OCI-LY7 (cell line): ENCODE data around the gene FAM118B. TPM values are rescaled to one million over a fixed set of nuclear protein-coding genes. Genes with fewer than 3 reads are reported as not detected.

Source experiments
- BruUV-seq: library from RNA; stranded (reverse); fragments of 400-500 nt; replicated peaks from 2 replicates; lab custom pipeline; 2021; lab: Mats Ljungman, UMichigan
- CTCF ChIA-PET: fragments of 300-600 bp; sonication (Branson Sonifier 250); formaldehyde crosslinking; loops from one replicate; lab custom pipeline; 2022; ENCODE audit warnings: antibody characterized with exemption; ENCODE audit not compliant: unreplicated experiment; lab: Charles Lee
- POLR2A ChIA-PET: fragments of 300-600 bp; sonication (Branson Sonifier 250); formaldehyde crosslinking; loops from one replicate; lab custom pipeline; 2022; ENCODE audit warnings: antibody characterized with exemption; lab: Charles Lee
- DNase-seq: peaks from one replicate; pipeline ENCODE4 v3.0.0-alpha.2; 2015; ENCODE audit warnings: low spot score
- H2AFZ ChIP-seq: fragments of 200-600 bp; sonication (generic), shearing (Covaris generic); 2 replicates; pipeline ENCODE4 v1.6.1; 2014; ENCODE audit warnings: mild to moderate bottlenecking, antibody characterized with exemption, low read length, moderate library complexity
- H3K27ac ChIP-seq: fragments of 200-600 bp; sonication (generic); 2 replicates; pipeline ENCODE4 v1.5.1; 2014; ENCODE audit warnings: mixed run types, low read depth, mild to moderate bottlenecking, moderate library complexity, low read length, inconsistent platforms; ENCODE audit not compliant: poor library complexity, severe bottlenecking
- H3K36me3 ChIP-seq: fragments of 200-600 bp; sonication (generic); 2 replicates; pipeline ENCODE4 v1.6.1; 2014; ENCODE audit warnings: mild to moderate bottlenecking, antibody characterized with exemption, low read length, moderate library complexity, mixed read lengths; ENCODE audit not compliant: insufficient read depth
- H3K4me1 ChIP-seq: fragments of 200-600 bp; sonication (generic); 2 replicates; pipeline ENCODE4 v1.5.1; 2014; ENCODE audit warnings: mild to moderate bottlenecking, low read length; ENCODE audit not compliant: insufficient read depth, poor library complexity, severe bottlenecking
- H3K4me2 ChIP-seq: fragments of 200-600 bp; sonication (generic); 2 replicates; pipeline ENCODE4 v1.6.1; 2014; ENCODE audit warnings: mild to moderate bottlenecking, low read length
- H3K4me3 ChIP-seq: fragments of 200-600 bp; sonication (generic); 2 replicates; pipeline ENCODE4 v1.5.1; 2014; ENCODE audit warnings: mild to moderate bottlenecking, low read depth, low read length; ENCODE audit not compliant: poor library complexity, severe bottlenecking
- H3K79me2 ChIP-seq: fragments of 200-600 bp; sonication (generic); 2 replicates; pipeline ENCODE4 v1.6.1; 2016; ENCODE audit warnings: low read depth, mild to moderate bottlenecking, low read length, moderate library complexity, mixed read lengths; ENCODE audit not compliant: insufficient read depth
- H3K9me2 ChIP-seq: fragments of 200-600 bp; sonication (generic); 2 replicates; pipeline ENCODE4 v1.6.1; 2016; ENCODE audit warnings: mild to moderate bottlenecking, low read length, mixed read lengths; ENCODE audit not compliant: insufficient read depth
- H3K9me3 ChIP-seq: fragments of 200-600 bp; sonication (generic); 2 replicates; pipeline ENCODE4 v1.6.1; 2014; ENCODE audit warnings: mild to moderate bottlenecking, mixed run types, low read length, mixed read lengths
- H4K20me1 ChIP-seq: fragments of 200-600 bp; sonication (generic); 2 replicates; pipeline ENCODE4 v1.6.1; 2014; ENCODE audit warnings: mild to moderate bottlenecking, antibody characterized with exemption, low read length, moderate library complexity, mixed read lengths; ENCODE audit not compliant: insufficient read depth
- CTCF ChIP-seq: fragments of 200-600 bp; sonication (generic); conservative IDR thresholded peaks from 2 replicates; pipeline ENCODE4 v1.5.1; 2014; ENCODE audit warnings: mild to moderate bottlenecking, antibody characterized with exemption, low read length, moderate library complexity, mixed read lengths
- EZH2phosphoT487 ChIP-seq: fragments of 200-600 bp; sonication (generic); IDR thresholded peaks from 2 replicates; pipeline ENCODE4 v1.6.1; 2018; ENCODE audit warnings: low read depth, borderline replicate concordance, mild to moderate bottlenecking, mixed run types, antibody characterized with exemption, low read length, moderate library complexity, mixed read lengths
- intact Hi-C: fragments of 100-400 bp; cut with micrococcal nuclease; formaldehyde crosslinking; loops from one replicate; pipeline ENCODE4 v1.10.0; 2022; ENCODE audit not compliant: unreplicated experiment
- total RNA-seq, 2 experiments: library from RNA; depleted of rRNA in 1 of 2; stranded (reverse); fragments of >200 nt in 1 of 2; shearing (Covaris generic) in 1 of 2; gene quantifications; 2 replicates each; pipeline ENCODE4 v1.2.3, GENCODE V29; 2014 to 2022

FAM118B gene
- total RNA-seq, 2 experiments from 2014 or later, result 9.9 to 14.8 TPM

GRCh38 chr11:126229858-126230540 is 18.4 kb downstream of the FAM118B start:
- ChIA-PET CTCF (no interaction called here), POLR2A (interaction anchor here (1.1 kb wide), 1 partner anchor 11 kb away, joined by 3 read pairs; no protein-coding TSS in a partner anchor)
- Histone ChIP-seq H3K4me1 (no peaks in the 10 kb centered on the region), H3K27ac (no peak overlapping the region), H3K4me2 (no peak overlapping the region), H4K20me1 (no peaks in the 10 kb centered on the region), H3K4me3 (no peak overlapping the region), H3K79me2 (peaks cover 4% of the 10 kb centered on the region; the same call in 1 of the 2 replicates), H3K36me3 (peaks cover 47% of the 10 kb centered on the region), H3K9me2 (no peaks in the 10 kb centered on the region), H2AFZ (no peak overlapping the region), H3K9me3 (peaks cover 31% of the 10 kb centered on the region)
- DNase-seq, result no peak
- no TSS peak for BruUV-seq
- intact Hi-C loops, result no loop called here
- TF ChIP-seq EZH2phosphoT487, result no peak
- no peak for TF ChIP-seq CTCF

GRCh38 chr11:126231725-126232459 is 20.3 kb downstream of the FAM118B start:
- no peaks in the 10 kb centered on the region for H4K20me1 ChIP-seq
- BruUV-seq, result no TSS peak
- CTCF ChIA-PET, result no interaction called here
- TF ChIP-seq CTCF (no peak), EZH2phosphoT487 (no peak)
- POLR2A ChIA-PET, result interaction anchor here (0.5 to 1.3 kb wide), 6 partner anchors 8 to 40 kb away, joined by 3 to 6 read pairs (median 4); no protein-coding TSS in a partner anchor
- no peak overlapping the region for H3K27ac ChIP-seq
- intact Hi-C loops, result no loop called here
- H3K36me3 ChIP-seq, result peaks cover 58% of the 10 kb centered on the region
- H3K79me2 ChIP-seq, result no peaks in the 10 kb centered on the region
- H3K9me2 ChIP-seq, result no peaks in the 10 kb centered on the region
- no peaks in the 10 kb centered on the region for H3K4me1 ChIP-seq
- H3K9me3 ChIP-seq, result peaks cover 14% of the 10 kb centered on the region
- DNase-seq, result no peak
- no peak overlapping the region for H3K4me3 ChIP-seq
- no peak overlapping the region for H3K4me2 ChIP-seq
- H2AFZ ChIP-seq, result no peak overlapping the region
